Measurements from ENCODE around the gene KCNJ18.
"Not testable (repeated sequence)": the region's sequence is repeated elsewhere in the genome, so short reads cannot be mapped to it uniquely, and the experiment has no call there.

The KCNJ18 gene

DNA sequence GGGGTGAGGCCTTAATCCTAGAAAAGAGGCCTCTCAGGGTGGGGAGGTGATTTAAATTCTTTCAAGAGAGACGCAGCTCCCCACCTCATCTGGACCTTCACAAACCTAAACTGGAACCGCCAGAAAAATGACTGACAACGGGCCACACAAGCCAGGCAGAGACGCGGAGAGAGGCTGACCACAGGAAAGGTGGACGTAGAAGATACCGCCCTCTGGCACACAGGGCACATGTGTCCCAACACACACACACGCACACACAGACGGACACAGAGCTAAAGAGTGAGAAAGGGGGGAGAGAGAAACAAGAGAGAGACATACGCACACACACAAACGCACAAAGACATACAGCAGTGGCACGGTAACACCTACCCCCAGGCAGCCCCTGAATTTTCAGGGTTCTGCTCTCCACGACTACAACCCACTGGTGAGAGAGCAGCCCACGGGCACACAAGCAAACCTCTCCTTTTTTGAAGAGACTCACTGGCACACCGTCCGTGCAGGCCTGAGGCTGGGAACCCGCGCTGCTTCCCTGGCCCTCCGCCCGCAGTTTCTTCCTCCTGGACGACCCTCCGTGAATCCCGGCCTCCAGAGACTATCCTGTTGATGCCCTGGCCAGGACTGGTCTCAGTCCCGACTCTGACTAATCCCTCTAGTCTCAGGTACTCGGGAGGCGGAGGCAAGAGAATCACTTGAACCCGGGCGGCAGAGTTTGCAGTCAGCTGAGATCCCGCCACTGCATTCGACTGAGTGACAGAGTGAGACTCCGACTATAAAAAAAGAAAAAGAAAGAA lies 18.7 kb upstream of the KCNJ18 start:
- H3K27me3 ChIP-seq (ENCODE audit: control insufficient read depth, insufficient read depth, low read length); H3K36me3 ChIP-seq (ENCODE audit: control insufficient read depth, insufficient read depth, low read length); H2AFZ ChIP-seq; H3K4me3 ChIP-seq (ENCODE audit: low read depth, low read length); H3K4me1 ChIP-seq; H3K4me2 ChIP-seq (ENCODE audit: low read length); H3K27ac ChIP-seq; H3K79me2 ChIP-seq; H3K9me3 ChIP-seq (ENCODE audit: control insufficient read depth, low read length); H3K9ac ChIP-seq: not testable (repeated sequence)

DNA sequence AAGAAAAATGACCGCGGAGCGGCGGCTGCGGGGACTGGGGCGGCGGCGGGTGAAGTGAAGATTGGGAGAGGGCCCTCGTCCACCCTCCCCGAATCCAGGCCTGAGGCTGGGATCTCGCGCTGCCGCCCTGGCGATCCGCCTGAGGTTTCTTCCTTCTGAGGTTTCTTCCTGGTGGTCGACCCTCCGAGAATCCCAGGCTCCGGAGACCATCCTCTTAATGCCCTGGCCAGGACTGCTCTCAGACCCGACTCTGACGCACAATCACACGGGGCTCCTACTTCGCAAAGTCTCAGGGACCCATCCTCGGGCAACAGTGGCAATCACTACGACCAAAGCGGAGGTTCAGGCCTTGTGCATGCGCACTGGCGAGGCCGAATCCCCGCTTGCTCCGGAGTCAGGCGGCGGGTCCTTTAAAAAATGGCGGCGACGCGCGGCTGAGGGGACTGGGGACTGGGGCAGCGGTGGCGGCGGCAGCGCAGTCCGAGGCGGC lies 18.0 kb upstream of the KCNJ18 start:
- no peak overlapping the region for H3K27ac ChIP-seq
- H3K27me3 ChIP-seq (ENCODE audit: control insufficient read depth, insufficient read depth, low read length) = no peaks in the 10 kb centered on the region
- H3K4me3 ChIP-seq (ENCODE audit: low read depth, low read length) = no peak overlapping the region
- no peaks in the 10 kb centered on the region for H3K36me3 ChIP-seq (ENCODE audit: control insufficient read depth, insufficient read depth, low read length)
- H3K4me1 ChIP-seq = no peaks in the 10 kb centered on the region
- no peak overlapping the region for H3K9ac ChIP-seq
- TF ChIP-seq, protein P1, sequence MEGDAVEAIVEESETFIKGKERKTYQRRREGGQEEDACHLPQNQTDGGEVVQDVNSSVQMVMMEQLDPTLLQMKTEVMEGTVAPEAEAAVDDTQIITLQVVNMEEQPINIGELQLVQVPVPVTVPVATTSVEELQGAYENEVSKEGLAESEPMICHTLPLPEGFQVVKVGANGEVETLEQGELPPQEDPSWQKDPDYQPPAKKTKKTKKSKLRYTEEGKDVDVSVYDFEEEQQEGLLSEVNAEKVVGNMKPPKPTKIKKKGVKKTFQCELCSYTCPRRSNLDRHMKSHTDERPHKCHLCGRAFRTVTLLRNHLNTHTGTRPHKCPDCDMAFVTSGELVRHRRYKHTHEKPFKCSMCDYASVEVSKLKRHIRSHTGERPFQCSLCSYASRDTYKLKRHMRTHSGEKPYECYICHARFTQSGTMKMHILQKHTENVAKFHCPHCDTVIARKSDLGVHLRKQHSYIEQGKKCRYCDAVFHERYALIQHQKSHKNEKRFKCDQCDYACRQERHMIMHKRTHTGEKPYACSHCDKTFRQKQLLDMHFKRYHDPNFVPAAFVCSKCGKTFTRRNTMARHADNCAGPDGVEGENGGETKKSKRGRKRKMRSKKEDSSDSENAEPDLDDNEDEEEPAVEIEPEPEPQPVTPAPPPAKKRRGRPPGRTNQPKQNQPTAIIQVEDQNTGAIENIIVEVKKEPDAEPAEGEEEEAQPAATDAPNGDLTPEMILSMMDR (IDR thresholded peaks at IDR 0.05) = no peak
- H3K9me3 ChIP-seq (ENCODE audit: control insufficient read depth, low read length) = no peaks in the 10 kb centered on the region
- no peak overlapping the region for H2AFZ ChIP-seq
- H3K4me2 ChIP-seq (ENCODE audit: low read length) = no peak overlapping the region
- no peaks in the 10 kb centered on the region for H3K79me2 ChIP-seq

GRCh38 chr17:21674891-21675738 lies 17.2 kb upstream of the KCNJ18 start:
- H3K27me3 ChIP-seq (ENCODE audit: control insufficient read depth, insufficient read depth, low read length); H3K9me3 ChIP-seq (ENCODE audit: control insufficient read depth, low read length); H3K4me2 ChIP-seq (ENCODE audit: low read length); H3K79me2 ChIP-seq; H3K27ac ChIP-seq; H2AFZ ChIP-seq; H3K36me3 ChIP-seq (ENCODE audit: control insufficient read depth, insufficient read depth, low read length); H3K4me1 ChIP-seq; H3K9ac ChIP-seq; H3K4me3 ChIP-seq (ENCODE audit: low read depth, low read length): not testable (repeated sequence)

- H3K4me3 ChIP-seq (ENCODE audit: low read depth, low read length); H3K9me3 ChIP-seq (ENCODE audit: control insufficient read depth, low read length): not testable (repeated sequence)
These were observed 16.6 kb upstream of the KCNJ18 start for GRCh38 chr17:21675739-21676130.

GRCh38 chr17:21676281-21677111 lies 15.8 kb upstream of the KCNJ18 start:
- Histone ChIP-seq H2AFZ (no peak overlapping the region), H3K4me2 (ENCODE audit: low read length) (no peak overlapping the region), H3K79me2 (no peaks in the 10 kb centered on the region), H3K9ac (no peak overlapping the region), H3K27me3 (ENCODE audit: control insufficient read depth, insufficient read depth, low read length) (no peaks in the 10 kb centered on the region), H3K36me3 (ENCODE audit: control insufficient read depth, insufficient read depth, low read length) (no peaks in the 10 kb centered on the region), H3K27ac (no peak overlapping the region), H3K4me3 (ENCODE audit: low read depth, low read length) (no peak overlapping the region), H3K9me3 (ENCODE audit: control insufficient read depth, low read length) (no peaks in the 10 kb centered on the region), H3K4me1 (no peaks in the 10 kb centered on the region)
- TF ChIP-seq, protein P1 (IDR thresholded peaks at IDR 0.05) = no peak

More at GRCh38 chr17:21675739-21676130, 16.6 kb upstream of the KCNJ18 start:
- H3K79me2 ChIP-seq; H2AFZ ChIP-seq; H3K27ac ChIP-seq; H3K9ac ChIP-seq; H3K27me3 ChIP-seq (ENCODE audit: control insufficient read depth, insufficient read depth, low read length); H3K4me1 ChIP-seq; H3K4me2 ChIP-seq (ENCODE audit: low read length); H3K36me3 ChIP-seq (ENCODE audit: control insufficient read depth, insufficient read depth, low read length): not testable (repeated sequence)
